Stimulated activated CD4-positive, alpha-beta T cell treated with anti-CD3 and anti-CD28 coated beads, Interleukin-1b, Interleukin-23, amount 100 ng/mL, for 48 hours (primary cell): ENCODE data around the gene NR6A1.

ENCODE experiments used
- DNase-seq: peaks from one replicate; pipeline ENCODE4 v3.0.0-alpha.2; 2020

The NR6A1 gene

DNA sequence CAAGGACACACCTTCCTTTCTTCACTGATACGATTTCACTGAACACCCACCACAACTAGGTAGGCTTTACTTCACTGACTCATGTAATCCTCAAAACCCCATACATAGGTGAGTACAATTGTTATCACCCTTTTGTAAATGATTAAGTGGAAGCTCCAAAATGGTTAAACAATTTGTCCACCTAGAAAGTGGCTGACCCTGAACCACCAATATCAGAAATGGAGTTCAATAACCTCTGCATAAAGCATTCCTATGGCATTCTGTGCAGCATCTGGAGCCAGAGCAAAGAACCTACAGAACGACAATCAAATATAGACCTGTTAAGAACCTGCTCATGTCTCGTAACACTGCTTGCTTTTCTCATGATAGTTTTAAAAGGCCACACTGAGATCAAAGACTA is 213.2 kb downstream of the NR6A1 start:
- DNase-seq = no peak

DNA sequence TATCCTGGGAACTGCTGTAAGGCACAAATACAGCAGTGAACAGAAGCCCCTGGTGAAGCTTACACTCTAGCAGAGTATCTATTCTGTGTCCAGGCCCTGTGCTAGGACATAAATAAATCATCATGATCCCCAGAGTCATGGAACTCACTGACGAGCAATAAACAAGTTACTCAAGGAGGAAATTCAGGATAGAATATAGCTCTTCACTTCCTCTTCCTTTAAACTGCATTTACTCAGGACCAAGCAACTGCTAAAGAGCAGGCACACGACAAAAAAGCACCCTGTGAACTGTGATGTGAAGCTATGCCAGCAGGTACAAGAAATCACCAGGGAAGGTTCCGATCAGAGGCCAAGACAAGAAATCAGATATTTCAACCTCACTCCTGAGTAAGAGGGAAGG is 216.1 kb downstream of the NR6A1 start:
- DNase-seq = no peak

DNA sequence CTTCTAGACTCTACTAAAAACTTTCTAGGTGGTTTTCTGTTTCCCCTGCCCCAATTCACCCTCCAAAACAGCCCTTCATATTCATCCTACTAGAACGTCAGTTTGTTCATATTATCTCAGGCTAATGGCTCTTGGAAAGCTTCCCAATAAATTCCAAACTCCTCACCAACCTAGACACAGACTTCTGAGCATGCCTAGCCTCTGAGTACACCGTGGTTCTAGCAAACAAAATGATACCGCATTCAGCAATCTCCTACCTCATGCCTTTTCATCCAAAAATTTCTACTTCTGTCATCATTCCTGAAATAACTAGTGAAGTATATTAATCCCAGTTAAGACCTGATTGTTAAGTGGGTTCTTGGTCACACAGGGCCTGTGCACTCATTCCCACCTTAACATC is 217.4 kb downstream of the NR6A1 start:
- DNase-seq = no peak

DNA sequence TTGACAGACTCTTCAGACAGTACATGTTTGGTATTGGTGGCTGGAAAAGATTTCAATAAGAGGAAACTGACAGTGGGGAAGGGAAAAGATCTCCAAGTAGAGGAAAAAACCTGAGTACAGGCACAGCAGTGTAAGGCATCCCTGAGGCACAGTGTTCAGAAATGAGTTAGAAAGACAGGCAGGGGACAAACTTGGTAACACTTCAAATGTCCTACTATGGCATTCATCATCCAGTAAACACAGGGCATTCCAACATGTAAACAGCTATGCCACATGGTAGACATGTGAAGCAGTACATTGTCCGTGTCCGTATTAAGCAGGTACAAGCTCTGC is 218.9 kb downstream of the NR6A1 start:
- DNase-seq = no peak

DNA sequence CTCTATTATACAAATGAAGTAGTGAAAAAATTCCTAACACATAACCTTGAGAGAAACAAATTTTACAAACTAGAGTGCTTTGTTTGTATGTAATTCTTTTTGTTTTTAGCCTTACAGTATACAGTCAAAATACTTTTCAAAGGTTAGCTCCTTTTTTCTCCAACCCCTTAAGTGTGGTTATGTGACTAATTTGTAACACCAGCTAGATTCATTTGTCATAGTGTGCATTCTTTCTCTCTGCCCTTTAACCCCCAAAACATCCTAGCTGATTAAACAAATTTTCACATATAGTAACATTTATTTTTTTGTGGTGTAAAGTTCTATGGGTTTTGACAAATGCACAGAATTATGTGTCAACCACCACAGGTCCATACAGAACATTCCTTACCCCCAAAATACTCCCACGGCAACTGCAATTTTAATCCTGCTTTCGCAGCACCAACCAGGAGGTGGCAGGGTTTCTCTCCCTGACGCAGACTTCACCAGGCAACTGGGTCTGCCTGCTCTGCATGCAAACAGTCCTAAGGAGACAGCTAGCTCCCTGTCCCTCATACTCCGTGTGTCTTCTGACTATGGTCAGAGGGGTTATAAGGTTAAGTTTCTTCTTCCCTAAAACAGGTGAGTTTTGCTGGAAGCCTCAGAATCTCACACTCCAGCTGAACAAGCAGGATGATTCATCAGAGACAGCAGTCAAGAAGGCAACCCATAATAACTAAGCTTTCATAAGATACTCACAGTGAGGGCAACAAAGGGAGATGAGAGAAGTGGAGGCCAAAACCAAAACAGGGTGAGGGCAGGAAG is 219.4 kb downstream of the NR6A1 start:
- DNase-seq = peak; percentile 36

DNA sequence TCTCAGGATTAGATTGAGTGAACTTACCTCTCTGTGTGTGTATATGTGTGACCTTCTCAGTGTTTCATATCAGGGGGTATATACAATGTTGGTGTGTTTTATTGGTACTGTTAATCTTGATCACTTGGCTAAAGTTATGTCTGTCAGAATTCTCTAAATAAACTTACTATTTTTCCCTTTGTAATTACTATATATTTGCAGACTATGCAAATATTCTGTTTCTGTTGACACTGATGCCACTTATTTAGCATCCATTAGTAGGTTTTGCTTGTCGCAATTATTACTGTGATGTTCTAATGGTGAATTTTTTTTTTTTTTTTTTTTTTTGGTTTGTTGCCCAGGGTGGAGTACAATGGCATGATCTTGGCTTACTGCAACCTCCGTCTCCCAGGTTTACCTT is 221.0 kb downstream of the NR6A1 start:
- no peak for DNase-seq

DNA sequence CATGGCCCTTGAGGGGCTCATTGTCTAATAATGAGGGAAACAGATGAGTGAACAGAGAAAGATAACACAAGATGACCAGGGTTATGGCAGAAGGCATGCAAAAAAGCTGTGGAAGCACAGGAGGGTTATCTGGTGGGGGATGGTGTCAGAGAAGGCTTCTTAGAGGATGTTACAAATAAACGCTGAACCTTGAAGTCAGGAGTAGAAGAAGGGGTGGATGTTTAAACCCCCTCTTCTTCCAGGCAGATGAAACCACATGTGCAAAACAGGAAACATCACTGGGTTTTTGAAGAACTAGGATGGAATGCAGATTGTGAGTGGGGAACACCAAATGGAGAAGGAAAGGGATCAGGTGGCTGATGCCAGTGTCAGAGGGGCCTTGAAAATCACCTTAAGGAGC is 222.1 kb downstream of the NR6A1 start:
- DNase-seq = no peak

DNA sequence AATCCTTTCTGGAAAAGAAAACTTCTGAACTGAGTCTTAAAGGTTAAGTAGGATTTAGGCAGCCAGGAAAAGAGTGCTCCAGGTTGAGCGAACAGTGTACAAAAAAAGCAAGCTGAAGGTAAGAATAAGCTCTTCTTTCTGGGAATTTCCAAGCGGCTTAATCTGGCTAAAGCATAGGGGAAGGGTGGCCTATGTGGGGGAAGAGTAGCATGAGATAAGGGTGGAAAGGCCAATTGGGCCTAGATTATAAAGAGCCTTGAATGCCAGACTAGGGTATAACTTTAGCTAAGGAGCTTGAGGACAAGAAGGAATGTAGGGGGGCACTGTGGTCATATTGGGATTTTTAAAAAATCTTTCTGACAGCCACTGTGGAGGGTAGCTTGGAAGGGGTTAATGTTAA is 226.6 kb downstream of the NR6A1 start:
- DNase-seq = no peak

DNA sequence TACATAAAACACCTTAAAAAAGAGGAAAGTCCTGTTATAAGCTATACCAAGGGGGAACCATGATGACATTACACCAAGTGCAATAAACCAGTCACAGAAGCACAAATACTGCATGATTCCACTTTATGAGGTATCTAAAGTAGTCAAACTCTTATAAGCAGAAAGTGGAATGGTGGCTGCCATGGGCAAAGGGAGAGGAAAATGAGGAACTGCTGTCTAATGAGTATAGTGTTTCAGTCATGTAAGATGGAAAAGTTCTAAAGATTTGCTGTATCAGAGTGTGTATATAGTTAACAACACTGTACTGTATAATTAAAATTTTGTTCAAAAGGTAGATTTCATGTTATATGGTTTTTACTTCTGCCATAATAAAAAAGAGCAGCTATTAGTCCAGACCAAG is 229.3 kb downstream of the NR6A1 start:
- DNase-seq = no peak

DNA sequence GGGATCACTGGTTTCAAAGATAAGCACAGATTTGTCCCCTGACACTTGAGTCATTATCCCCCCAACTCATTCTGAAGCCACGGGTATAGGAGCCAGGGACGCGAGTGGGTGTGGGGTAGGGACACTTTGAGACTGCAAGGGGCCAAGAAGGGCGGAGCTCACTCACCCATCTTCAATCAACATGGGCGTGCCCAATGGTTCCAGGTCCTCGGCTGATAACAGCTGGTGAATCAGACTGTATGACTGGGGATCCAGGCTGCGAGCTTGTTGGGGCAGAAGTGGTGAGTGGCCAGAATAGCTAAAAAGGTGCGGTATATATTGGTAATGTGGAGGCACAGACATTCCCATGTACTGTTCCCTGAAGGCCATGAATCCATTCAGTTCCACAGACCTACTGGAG is 233.2 kb downstream of the NR6A1 start:
- no peak for DNase-seq

DNA sequence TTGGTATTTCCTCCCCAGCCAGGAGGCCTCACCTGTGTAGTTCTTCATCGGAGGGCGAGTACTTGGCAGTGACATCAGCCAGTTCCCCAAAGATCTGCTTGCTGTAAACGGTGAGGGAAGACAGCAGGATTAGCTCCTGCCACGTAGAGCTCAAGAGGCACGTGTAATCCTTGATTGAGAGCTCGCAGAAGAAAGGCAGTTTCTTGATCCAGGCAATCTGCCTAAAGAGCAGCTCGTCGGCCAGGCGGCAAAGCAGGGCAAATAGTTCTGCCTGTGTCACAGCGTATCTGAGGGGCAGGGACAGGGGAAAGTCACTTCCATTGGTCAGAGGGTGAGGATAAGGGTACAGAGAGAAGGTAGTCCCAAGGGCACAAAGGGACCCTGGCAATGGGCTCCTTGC is 235.3 kb downstream of the NR6A1 start:
- no peak for DNase-seq

DNA sequence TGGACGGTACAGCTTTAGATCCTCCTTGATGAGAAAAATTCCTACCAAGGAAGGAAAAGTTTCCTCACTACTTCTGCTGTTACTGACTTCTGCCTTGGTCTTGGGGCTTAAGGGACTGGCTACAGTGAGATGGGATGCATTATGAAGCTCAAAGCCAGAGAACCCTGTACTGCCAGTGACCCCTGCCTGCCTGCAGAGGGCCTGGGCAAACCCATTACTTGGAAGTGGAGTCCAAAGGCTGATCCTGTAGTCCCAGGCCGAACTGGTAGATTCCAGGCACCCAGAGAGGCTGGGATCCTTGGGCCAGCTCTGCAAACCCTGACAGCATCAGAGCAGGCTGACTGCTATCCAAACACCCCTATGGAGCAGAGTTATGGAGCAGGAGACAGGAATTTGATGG is 238.2 kb downstream of the NR6A1 start:
- DNase-seq = no peak

DNA sequence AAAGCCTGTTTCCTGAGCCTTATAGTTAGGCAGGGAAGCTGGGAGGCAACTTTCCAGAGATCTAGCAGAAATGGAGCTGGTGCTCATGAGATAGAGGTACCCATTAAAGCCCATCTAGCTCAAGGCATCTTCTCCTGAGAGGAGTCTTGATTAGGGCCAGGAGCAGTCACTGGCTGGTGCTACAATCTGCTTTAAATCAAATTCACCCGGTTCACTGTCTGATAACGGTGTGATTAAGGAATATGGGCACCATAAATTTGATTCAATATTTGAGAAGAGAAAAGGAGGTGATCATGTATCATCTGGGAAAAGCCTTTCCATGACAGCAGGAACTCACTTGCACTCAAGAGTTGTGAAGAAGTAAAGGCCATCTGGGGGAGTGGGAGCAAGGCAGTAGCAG is 240.0 kb downstream of the NR6A1 start:
- DNase-seq = no peak

DNA sequence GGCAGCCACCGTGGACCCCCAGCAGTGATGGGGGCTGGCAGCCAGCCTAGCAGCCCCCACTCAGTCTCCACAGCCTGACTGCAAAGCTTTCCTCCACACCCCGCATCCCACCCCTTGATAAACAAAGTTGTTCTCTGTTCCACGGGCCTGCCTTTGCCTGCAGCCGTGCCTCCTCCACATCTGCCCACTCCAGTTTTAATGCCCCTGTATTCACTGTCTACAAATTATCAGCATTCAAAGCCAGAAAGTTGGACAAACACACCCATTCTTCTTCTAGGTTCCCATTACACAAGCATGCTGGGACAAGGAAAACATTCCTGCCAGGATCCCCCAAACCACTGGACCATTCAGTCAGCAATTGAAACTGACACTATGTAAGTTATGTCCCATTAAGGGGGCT is 240.9 kb downstream of the NR6A1 start:
- no peak for DNase-seq

DNA sequence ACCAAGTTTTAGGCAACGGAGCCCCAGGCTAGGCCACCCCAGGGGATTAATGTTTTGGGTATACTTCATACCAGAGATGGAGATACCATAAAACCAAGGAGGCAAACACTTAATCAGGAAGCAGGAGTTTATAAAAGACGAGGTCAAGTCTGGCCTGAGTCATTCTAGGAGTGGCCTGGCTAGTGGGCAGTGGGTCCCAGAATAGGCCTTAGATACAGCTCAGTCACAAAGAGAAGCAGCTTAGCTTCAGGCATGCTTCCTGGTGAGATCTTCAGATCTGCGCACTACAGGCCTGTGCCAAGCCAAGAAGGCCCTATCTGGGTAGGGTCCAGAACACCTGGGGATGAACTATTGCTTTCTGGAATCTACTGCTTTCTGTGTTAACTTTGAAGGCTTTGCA is 243.3 kb downstream of the NR6A1 start:
- no peak for DNase-seq

DNA sequence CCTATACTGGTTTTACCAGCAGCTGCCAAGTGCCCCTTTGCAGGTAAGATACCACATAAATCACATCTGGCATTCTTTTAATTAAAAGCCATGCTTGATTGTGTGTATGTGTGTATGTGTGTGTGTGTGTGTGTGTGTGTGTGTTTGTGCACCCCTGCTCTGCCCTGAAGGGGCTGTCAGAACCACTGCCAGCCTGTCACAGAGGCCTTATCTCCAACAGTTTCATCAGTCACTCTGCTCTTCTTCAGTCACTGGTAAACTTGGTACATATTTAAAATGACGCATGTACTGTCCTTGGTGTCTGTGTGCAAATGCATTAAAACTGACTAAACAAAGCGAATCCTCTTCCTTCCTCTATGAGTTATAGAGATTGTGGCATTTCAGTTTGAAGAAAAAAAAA is 244.9 kb downstream of the NR6A1 start:
- DNase-seq = no peak

DNA sequence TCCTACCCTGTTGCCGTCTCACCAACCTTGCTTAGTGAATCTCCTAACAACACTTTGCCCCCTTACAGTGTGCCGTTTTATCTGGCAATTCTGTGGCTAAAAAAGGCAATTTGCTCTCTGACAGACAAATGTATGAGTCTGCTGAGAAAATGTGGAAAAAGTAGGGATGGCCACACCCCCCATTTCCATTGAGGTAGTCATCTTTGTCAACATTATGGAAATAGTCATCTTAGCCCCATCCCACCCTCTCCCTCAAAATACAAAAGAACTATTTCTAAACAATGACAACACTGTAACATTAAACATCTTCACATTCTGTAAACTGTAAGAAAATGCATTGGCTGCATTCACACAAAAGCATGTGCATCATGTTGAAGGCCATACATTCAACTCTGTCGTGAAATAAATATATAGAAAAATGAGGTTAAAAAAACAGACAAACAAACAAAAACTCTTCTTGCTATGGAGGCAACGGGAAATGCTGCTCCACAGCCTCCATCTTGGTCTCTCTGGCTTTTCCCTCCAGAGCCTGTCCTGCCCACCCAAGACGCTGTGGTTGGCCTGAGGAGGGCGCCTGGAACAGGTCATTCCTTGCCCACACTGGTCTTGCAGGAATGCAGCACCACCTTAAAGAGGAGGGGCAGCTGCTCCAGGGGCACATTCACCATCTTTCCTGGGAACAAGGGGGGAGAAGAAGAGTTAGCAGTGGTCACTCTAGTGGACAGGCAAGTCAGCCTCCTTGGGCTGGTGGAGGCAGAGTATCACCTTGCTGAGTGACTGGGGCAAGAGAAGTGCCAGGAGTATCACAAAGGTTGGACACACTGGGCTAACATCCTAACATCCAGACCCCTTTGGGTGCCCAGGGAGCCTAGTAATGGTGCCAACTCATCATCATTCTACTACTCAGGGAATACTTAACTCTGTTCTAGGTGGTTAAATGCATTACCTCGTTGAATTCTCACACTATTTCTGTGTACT is 248.7 kb downstream of the NR6A1 start:
- no peak for DNase-seq

DNA sequence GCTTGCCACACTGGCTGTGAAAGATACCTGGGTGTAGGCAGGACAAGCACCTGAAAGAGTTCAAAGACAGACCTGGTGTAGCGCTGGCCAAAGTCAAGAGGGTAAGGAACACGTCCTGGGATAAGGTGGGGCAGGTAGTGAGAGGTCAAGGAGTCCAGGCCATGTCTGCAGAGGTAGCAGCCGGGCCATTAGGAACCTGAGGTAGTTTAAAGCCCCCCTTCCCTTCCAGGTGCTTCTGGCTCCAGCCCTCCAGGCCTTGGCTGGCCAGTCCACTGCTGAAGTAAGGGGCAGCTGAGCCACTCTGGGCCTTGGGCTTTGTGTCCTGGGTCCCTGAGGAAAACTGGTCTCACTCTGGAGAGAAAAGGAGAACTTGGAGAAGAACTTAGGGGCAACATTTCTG is 250.0 kb downstream of the NR6A1 start:
- no peak for DNase-seq

DNA sequence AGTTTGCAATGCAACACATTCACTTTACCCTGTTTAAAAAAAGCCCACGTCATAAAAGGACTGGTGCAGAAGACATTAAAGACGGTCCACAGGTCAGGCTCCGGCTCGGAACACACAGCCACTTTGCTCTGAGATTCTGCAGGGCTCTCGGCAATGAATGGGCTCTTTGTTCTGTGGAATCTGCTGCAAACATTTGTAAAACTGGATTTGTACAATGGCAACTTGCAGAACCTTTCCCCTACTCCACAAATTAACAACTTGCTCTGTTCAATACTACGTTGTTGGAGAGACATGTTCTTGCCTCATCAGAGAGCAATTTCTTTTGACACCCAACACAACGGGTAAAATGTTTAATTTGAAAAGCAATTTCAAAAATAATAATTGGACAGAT is 250.9 kb downstream of the NR6A1 start:
- DNase-seq = no peak

DNA sequence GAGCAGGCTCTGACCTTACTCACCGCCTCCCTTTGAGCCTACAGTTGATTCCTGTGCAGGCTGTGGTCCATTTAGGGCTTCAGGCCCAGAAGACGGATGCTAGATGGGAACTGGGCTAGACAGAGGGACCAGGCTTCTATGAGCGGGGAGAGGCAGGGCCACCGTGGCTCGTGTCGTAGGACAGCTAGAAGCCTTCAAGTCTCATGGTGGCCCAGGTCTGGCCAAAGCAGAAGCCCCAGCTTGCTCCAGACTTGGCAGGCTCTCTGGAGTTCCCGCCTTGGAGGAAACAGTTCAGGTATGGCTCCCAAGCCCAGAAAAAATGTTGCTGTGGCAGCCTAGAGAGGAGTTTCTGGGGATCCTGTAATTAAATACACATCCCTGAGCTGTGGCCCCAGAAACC is 253.0 kb downstream of the NR6A1 start:
- DNase-seq = no peak

DNA sequence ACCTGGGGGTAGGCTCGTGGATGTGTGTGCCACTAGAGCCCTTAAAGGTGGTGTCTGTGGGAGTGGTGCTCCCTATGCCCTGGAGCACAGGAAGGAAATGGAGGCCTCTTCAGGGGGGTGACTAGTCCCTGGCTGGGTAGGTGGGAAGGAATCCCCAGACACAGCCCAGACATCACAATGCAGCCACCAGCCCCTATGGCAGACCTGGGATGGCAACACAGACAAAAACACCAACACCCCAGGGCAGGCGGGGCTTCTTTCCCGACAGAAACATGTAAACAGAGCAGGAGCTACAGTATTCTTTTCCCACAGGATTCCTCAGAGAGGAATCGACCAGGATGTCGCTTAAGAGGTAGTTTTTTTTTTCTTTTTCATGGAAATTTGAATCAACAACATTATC is 253.5 kb downstream of the NR6A1 start:
- DNase-seq = no peak

DNA sequence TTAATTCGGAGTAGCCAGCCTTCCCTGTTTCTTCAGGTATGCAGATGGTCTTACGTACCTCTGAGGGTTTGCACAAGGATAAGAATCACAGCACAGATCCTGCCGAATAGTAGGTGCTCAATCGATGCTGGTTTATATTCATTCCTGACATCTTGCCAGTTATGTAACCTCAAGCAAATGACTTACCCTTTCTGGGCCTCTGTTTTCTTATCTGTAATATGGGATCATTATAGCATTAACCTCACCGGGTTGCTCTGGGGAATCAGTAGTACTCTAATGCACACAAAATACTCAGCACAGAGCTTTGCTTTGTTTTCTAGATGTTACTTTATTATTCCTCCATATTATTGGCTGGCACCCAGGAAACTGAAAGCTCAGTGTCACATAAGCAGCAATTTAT is 256.2 kb downstream of the NR6A1 start:
- no peak for DNase-seq

DNA sequence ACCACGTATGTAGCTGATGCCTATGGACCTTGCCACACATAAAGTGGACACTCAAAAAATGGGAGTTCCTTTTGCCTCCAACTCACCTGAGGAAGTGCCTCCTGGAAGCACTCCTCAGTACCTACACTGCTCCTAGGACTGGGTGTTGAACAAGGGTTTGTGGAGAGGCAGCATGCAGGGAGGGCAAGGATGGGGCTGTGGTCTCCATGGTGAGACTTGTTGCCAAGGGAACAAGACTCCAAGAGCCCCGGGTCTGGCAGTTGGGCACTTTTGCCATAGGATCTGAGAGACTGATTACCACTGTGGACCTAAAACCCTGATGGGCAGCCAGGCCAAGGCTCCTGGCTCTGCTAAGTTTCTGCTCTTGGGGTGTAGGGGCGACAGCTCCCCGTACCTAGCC is 257.0 kb downstream of the NR6A1 start:
- no peak for DNase-seq

DNA sequence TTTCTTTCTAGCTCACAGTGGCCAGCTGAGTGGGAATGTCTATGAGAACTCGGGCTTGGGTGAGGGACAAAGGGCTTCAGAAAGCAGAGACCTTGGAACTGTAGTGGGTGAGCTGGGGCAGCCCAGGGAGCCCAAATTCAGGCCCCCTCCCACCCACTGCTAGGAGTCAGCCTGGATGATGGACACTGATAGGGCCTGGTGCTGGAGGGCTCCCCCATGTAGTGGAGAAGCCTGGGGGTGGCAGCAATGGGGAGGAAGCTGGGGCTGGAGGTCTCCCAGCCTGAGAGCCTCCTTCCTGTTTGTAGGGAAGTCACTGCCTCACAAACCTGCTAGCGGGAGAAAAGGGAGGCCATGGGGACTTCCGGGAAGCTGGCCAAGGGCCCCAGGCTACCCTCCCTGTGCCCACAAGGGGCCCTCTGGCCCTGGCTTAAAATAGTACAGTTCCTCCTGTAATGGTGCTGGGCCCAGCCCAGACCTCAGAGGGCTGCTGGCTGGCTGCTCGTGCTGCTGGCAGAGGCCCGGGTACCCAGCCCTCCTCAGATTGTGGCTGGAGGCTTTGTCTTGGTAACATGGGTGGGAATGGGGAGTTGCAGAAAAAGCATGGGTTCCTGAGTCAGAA is 257.6 kb downstream of the NR6A1 start:
- no peak for DNase-seq
